GM12878 (cell line): ENCODE results near the gene RTL3. TPM values are rescaled to one million over a fixed set of nuclear protein-coding genes. Genes with fewer than 3 reads are reported as not detected.

ENCODE experiments used
- CBX3 ChIP-seq: fragments of 200-600 bp; sonication (generic); IDR thresholded peaks from 2 replicates; pipeline ENCODE4 v1.6.1; 2016; ENCODE audit warnings: low read depth, borderline replicate concordance
- FOXM1 ChIP-seq: IDR thresholded peaks from 2 replicates; pipeline ENCODE4 v1.6.1; 2012; ENCODE audit warnings: low read depth, mild to moderate bottlenecking, inconsistent platforms, low read length, moderate library complexity
- JUND ChIP-seq: IDR thresholded peaks from 2 replicates; pipeline ENCODE4 v1.6.1; 2012; ENCODE audit warnings: low read depth, mild to moderate bottlenecking, low read length, improper control_type of control experiment, moderate library complexity
- KLF5 ChIP-seq: fragments of 450-650 bp; IDR thresholded peaks from 2 replicates; pipeline ENCODE4 v1.6.1; 2014; ENCODE audit warnings: mild to moderate bottlenecking; ENCODE audit not compliant: partially characterized antibody
- LARP7 ChIP-seq: fragments of 450-650 bp; IDR thresholded peaks from 2 replicates; pipeline ENCODE4 v1.6.1; 2017; ENCODE audit warnings: mild to moderate bottlenecking
- MEF2A ChIP-seq: IDR thresholded peaks from 2 replicates; pipeline ENCODE4 v1.6.1; 2011; ENCODE audit warnings: low read depth, mild to moderate bottlenecking, low read length, moderate library complexity; ENCODE audit not compliant: insufficient read depth
- MYC ChIP-seq: IDR thresholded peaks from 2 replicates; pipeline ENCODE4 v1.6.1; 2011; ENCODE audit warnings: mild to moderate bottlenecking, low read length, moderate library complexity, inconsistent platforms; ENCODE audit not compliant: insufficient read depth, insufficient replicate concordance, insufficient read length, severe bottlenecking
- NBN ChIP-seq: fragments of 450-650 bp; IDR thresholded peaks from 2 replicates; pipeline ENCODE4 v1.6.1; 2016
- NFXL1 ChIP-seq: fragments of 450-650 bp; IDR thresholded peaks from 2 replicates; pipeline ENCODE4 v1.6.1; 2017; ENCODE audit warnings: antibody characterized with exemption, mild to moderate bottlenecking, borderline replicate concordance
- RAD21 ChIP-seq: IDR thresholded peaks from 2 replicates; pipeline ENCODE4 v1.6.1; 2011; ENCODE audit warnings: mild to moderate bottlenecking, low read depth, low read length, moderate library complexity; ENCODE audit not compliant: insufficient read depth
- ZNF274 ChIP-seq: IDR thresholded peaks from one replicate; pipeline ENCODE4 v1.8.0; 2011; ENCODE audit not compliant: insufficient read length, insufficient read depth
- polyA plus RNA-seq, 11 experiments: library from polyadenylated mRNA; depleted of rRNA in 4 of 11; unstranded in 6 of 11; stranded (reverse) in 5 of 11; fragments of >200 nt; fragmentation: Nextera tagmentation in 4 of 11; fragmentation: Illumina TruSeq in 1 of 11; extraction: Ambion mirVana in 4 of 11; extraction: Trizol in 1 of 11; gene quantifications; 1 replicate in 1 of 11; 2 replicates in 10 of 11; pipeline versions ENCODE4 v1.2.1 to v1.2.3, GENCODE V29; 2011 to 2016; ENCODE audit warnings: inconsistent platforms in 2 of 11, missing spikeins in 2 of 11, low read depth in 1 of 11
- total RNA-seq, 4 experiments: library from RNA; depleted of rRNA in 3 of 4; stranded (reverse); fragments of >200 nt in 3 of 4; fragmentation: Illumina TruSeq in 1 of 4; extraction: Trizol in 1 of 4; gene quantifications; 2 replicates each; pipeline versions ENCODE4 v1.2.1 to v1.2.3, GENCODE V29; 2013 to 2021
- TF ChIP-seq, protein P1 (sequence below): fragments of 450-650 bp; conservative IDR thresholded peaks from 2 replicates; pipeline ENCODE4 v1.6.1; 2017; ENCODE audit warnings: mild to moderate bottlenecking, moderate library complexity
- TF ChIP-seq, protein P2 (sequence below): fragments of 450-650 bp; formaldehyde crosslinking; IDR thresholded peaks from 2 replicates; pipeline ENCODE4 v1.4.0; 2020; ENCODE audit warnings: mild to moderate bottlenecking, moderate library complexity
- TF ChIP-seq, protein P3 (sequence below): fragments of 450-650 bp; formaldehyde crosslinking; IDR thresholded peaks from 2 replicates; pipeline ENCODE4 v1.4.0; 2022; ENCODE audit warnings: mild to moderate bottlenecking, moderate library complexity
- TF ChIP-seq, protein P4 (sequence below): fragments of 450-650 bp; IDR thresholded peaks from 2 replicates; pipeline ENCODE4 v1.6.1; 2017; ENCODE audit warnings: mild to moderate bottlenecking

Gene RTL3
- total and polyA plus RNA-seq, 10 of the 15 experiments (the other 5 are each of a cell fraction or from before 2014, with no cell fraction given), result 0.09 to 1.5 (median 0.27) TPM; not detected in 1

DNA sequence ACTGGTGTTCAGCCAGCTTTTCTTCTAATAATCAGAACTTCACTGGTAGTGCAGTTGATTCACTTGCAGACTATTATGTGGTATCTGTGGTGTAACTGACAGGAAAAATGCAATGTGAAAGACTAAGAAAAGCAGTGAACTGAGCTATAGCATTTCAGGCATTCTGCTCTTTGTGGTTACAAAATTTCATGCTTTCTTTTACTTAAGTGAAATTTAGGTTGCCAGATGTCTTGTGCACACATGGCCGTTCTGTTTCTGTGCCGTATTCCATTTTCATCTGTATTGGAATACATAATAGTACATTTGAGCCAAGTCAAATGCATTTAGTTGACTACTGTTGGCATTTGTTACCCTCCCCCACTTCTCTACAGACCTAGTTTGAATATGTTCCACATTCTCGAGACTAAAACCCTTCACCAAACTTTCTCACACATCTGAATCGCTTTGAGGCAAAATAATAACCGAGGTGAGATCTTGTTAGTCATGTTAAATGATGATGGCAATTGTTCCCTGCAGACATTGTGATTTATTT is 8.2 kb downstream of the RTL3 start (continued):
- TF ChIP-seq, protein P1, sequence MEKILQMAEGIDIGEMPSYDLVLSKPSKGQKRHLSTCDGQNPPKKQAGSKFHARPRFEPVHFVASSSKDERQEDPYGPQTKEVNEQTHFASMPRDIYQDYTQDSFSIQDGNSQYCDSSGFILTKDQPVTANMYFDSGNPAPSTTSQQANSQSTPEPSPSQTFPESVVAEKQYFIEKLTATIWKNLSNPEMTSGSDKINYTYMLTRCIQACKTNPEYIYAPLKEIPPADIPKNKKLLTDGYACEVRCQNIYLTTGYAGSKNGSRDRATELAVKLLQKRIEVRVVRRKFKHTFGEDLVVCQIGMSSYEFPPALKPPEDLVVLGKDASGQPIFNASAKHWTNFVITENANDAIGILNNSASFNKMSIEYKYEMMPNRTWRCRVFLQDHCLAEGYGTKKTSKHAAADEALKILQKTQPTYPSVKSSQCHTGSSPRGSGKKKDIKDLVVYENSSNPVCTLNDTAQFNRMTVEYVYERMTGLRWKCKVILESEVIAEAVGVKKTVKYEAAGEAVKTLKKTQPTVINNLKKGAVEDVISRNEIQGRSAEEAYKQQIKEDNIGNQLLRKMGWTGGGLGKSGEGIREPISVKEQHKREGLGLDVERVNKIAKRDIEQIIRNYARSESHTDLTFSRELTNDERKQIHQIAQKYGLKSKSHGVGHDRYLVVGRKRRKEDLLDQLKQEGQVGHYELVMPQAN, result no peak
- TF ChIP-seq LARP7, result no peak
- TF ChIP-seq CBX3, result no peak
- TF ChIP-seq, protein P2, sequence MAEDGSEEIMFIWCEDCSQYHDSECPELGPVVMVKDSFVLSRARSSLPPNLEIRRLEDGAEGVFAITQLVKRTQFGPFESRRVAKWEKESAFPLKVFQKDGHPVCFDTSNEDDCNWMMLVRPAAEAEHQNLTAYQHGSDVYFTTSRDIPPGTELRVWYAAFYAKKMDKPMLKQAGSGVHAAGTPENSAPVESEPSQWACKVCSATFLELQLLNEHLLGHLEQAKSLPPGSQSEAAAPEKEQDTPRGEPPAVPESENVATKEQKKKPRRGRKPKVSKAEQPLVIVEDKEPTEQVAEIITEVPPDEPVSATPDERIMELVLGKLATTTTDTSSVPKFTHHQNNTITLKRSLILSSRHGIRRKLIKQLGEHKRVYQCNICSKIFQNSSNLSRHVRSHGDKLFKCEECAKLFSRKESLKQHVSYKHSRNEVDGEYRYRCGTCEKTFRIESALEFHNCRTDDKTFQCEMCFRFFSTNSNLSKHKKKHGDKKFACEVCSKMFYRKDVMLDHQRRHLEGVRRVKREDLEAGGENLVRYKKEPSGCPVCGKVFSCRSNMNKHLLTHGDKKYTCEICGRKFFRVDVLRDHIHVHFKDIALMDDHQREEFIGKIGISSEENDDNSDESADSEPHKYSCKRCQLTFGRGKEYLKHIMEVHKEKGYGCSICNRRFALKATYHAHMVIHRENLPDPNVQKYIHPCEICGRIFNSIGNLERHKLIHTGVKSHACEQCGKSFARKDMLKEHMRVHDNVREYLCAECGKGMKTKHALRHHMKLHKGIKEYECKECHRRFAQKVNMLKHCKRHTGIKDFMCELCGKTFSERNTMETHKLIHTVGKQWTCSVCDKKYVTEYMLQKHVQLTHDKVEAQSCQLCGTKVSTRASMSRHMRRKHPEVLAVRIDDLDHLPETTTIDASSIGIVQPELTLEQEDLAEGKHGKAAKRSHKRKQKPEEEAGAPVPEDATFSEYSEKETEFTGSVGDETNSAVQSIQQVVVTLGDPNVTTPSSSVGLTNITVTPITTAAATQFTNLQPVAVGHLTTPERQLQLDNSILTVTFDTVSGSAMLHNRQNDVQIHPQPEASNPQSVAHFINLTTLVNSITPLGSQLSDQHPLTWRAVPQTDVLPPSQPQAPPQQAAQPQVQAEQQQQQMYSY (CRISPR knock-in tag), result no peak
- TF ChIP-seq NBN, result peak; percentile 48; the same call in 1 of the 2 replicates
- no peak; the same call in 1 of the 2 replicates for TF ChIP-seq RAD21
- no peak for TF ChIP-seq MYC
- TF ChIP-seq ZNF274, result no peak
- TF ChIP-seq MEF2A, result peak; percentile 64; the same call in 1 of the 2 replicates
- TF ChIP-seq, protein P3, sequence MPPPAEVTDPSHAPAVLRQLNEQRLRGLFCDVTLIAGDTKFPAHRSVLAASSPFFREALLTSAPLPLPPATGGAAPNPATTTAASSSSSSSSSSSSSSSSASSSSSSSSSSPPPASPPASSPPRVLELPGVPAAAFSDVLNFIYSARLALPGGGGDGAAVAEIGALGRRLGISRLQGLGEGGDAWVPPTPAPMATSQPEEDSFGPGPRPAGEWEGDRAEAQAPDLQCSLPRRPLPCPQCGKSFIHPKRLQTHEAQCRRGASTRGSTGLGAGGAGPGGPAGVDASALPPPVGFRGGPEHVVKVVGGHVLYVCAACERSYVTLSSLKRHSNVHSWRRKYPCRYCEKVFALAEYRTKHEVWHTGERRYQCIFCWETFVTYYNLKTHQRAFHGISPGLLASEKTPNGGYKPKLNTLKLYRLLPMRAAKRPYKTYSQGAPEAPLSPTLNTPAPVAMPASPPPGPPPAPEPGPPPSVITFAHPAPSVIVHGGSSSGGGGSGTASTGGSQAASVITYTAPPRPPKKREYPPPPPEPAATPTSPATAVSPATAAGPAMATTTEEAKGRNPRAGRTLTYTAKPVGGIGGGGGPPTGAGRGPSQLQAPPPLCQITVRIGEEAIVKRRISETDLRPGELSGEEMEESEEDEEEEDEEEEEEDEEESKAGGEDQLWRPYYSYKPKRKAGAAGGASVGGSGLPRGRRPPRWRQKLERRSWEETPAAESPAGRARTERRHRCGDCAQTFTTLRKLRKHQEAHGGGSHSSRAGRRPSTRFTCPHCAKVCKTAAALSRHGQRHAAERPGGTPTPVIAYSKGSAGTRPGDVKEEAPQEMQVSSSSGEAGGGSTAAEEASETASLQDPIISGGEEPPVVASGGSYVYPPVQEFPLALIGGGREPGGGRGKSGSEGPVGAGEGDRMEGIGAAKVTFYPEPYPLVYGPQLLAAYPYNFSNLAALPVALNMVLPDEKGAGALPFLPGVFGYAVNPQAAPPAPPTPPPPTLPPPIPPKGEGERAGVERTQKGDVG (CRISPR knock-in tag), result no peak
- TF ChIP-seq FOXM1, result peak; percentile 74; the same call in 1 of the 2 replicates
- TF ChIP-seq, protein P4, sequence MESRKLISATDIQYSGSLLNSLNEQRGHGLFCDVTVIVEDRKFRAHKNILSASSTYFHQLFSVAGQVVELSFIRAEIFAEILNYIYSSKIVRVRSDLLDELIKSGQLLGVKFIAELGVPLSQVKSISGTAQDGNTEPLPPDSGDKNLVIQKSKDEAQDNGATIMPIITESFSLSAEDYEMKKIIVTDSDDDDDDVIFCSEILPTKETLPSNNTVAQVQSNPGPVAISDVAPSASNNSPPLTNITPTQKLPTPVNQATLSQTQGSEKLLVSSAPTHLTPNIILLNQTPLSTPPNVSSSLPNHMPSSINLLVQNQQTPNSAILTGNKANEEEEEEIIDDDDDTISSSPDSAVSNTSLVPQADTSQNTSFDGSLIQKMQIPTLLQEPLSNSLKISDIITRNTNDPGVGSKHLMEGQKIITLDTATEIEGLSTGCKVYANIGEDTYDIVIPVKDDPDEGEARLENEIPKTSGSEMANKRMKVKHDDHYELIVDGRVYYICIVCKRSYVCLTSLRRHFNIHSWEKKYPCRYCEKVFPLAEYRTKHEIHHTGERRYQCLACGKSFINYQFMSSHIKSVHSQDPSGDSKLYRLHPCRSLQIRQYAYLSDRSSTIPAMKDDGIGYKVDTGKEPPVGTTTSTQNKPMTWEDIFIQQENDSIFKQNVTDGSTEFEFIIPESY, result no peak
- no peak for TF ChIP-seq NFXL1
- no peak for TF ChIP-seq JUND
- no peak for TF ChIP-seq KLF5
